ENCODE data around the gene GPR153.

GPR153 gene

GRCh38 chr1:6286266-6286665 lies 25.4 kb upstream of the GPR153 start:
- DNase-seq (no peak), ATAC-seq (no peak)

- DNase-seq, result no peak
- ATAC-seq, result no peak
Measured at GRCh38 chr1:6285336-6285735, 24.4 kb upstream of the GPR153 start.

- DNase-seq (no peak), ATAC-seq (no peak)
Measured at GRCh38 chr1:6282577-6283270, 21.8 kb upstream of the GPR153 start.

DNA sequence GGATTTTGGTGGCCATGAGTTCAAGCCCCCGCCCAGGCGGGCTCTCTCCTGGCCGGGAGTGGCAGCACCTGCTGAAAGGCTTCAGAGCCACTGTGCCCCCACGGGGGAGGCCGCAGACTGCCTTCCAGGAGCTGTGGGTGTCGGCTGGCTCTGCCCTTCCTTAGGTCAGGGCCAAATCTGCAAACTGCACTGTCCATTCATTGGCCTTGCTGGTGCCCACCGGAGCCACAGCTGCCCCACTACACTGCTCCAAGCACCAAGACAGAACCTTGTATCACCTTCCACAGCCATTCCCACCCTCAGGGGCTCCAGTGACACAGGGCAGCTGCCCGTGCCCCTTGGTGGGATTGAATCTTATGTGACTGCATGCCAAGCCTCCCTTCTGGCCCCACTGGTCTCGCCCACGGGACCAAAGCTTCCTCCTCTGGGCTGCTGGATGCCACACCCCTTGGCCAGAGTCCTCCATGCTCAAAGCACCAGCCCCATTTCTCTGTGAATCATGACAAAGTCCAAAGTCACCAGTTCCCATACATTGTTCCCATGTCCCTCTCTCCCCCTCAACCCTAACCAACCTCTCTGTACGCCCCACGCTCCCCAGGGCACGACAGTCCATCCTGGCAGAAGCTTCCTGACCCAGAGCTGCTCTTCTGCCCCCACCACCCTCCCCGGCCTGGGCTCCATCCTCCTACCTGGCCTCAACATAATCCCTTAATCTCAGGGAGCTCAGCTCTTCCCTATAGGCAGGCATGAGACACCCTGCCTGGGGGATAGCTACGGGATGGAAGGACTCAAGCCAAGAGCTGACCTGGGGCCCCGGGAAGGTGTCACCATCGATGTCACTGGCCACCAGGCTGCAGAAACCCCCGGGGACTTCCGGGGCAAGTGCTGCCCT lies 20.9 kb upstream of the GPR153 start:
- no peak for ATAC-seq
- no peak for DNase-seq

- no peak for ATAC-seq
- no peak for DNase-seq
Measured at GRCh38 chr1:6280761-6281451, 20.0 kb upstream of the GPR153 start.

DNA sequence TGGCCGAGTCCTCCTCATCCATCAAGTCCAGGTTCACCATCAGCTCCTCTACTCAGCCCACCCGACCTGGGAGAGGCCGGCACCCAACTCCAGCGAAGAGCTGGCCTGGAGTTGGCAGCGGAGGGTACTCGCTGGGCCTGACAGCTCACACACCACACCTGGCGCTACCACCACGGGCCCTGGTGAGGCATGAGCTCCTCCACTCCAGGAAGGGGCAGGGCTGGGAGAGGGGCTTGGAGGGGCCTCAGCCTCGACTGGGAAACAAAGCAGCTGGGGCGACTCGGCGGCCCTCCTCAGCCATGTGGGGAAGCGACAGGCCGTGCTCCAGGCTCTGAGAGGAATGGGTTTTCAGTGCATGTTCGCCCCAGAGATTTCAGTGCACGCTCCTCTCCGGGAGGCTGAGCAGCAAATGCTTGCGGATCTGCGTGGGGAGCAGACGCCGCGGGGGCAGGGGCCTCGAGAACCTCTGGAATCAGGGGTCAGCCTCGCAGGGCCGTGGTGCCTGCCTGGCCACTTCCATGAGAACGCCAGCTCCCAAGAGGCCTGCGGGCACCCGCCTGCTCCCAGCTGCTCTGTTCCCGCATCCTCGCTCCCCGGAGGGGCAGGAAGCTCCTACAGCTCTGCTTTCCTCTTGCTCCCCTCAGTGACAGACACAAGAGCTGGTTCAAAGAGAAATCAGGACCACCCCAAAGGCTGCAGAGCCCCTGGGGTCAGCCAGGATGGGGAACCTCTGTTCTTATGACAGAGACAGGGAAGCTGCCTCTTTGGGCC lies 18.9 kb upstream of the GPR153 start:
- DNase-seq, result no peak
- ATAC-seq, result no peak

DNA sequence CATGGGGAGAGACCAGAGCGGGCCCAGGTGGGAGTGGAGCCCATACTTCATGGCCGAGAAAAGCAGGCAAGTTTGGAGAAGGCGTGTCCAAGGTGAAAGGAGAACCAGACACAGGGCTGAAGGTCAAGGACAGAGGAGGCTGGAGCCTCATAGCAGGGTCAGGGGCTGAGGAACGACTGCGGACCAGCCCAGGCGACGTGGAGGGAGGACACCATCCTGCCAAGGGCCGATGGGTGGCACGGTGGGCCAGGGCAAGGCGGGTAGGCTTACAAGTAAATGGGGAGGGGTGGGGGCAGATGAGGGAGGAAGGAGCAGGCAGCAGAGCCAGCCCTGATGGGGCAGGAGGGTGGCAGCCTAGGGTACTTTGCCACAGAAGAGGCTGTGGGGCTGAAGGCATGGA lies 18.2 kb upstream of the GPR153 start:
- no peak for DNase-seq
- ATAC-seq, result no peak

- DNase-seq (no peak), ATAC-seq (no peak)
Measured at GRCh38 chr1:6278263-6278662, 17.4 kb upstream of the GPR153 start.

GRCh38 chr1:6276811-6277555 lies 16.1 kb upstream of the GPR153 start:
- no peak for ATAC-seq

GRCh38 chr1:6275826-6276782 lies 15.2 kb upstream of the GPR153 start:
- ATAC-seq, result no peak
- DNase-seq, result no peak

More at GRCh38 chr1:6276811-6277555, 16.1 kb upstream of the GPR153 start:
- DNase-seq, result no peak

- no peak for DNase-seq
- ATAC-seq, result no peak
Measured at GRCh38 chr1:6274622-6275139, 13.8 kb upstream of the GPR153 start.

DNA sequence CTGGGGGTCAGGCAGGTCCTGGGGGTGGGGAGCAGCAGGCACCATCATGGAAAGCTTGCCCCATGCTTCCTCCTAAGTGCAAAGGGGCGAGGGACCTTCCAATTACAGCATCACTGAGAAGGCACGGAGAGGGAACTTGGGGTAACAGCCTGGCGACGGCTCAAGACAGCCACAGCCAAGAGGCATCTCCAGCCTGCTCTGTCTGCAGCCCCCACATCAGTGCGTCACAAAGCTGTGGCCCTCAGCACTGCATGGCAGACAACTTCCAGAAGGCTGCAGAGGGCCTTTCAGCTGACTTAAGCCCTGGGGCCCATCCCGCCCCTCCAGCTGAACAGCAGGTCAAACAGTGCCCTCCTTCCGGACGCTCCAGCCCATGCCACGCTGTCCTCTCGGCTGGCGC lies 13.2 kb upstream of the GPR153 start:
- no peak for DNase-seq
- ATAC-seq, result no peak

DNA sequence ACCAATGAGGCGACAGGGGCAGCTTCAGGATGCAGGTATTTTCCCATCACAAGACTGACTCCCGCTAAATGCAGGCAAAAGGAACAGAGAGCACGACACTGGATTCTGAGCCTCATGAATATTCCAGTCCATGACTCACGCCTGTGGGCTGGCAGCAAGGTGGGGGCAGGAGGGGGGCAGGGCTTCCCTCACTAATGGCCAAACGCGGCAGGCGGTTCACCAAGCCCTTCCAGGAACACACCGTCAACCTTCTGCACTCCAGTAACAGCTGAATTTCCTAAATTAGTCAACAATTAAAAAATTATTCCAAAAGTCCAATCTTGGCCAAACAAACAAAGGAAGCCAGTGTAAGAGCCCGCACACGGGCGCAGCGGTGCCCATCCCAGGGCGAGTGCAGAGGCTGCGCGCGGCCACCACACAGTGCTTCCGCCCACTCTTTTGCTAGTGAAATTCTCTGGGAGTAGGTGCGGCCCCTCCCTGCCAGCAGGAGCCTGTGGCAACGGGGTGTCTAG lies 12.5 kb upstream of the GPR153 start:
- no peak for DNase-seq

DNA sequence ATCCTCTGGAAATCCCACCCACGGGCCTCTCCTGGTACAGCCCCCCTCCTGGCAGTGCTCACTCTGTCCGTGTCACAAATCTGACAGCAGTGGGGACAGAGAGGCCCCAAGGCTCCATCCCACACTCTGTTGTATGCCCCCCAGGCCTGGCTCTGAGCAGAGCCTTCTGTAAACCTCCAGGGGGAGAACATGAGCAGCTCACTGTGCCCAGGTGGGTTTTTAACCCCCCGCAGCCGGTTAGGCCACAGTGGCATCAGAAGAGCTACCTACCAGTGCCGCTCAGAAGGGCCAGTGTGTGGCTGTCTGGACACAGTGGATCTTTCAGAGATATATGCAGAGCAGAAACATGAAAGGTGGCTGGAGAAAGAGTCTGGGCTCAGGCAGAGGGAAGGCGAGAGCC lies 12.0 kb upstream of the GPR153 start:
- DNase-seq, result no peak

More for the DNA sequence above, 12.5 kb upstream of the GPR153 start:
- ATAC-seq, result no peak

GRCh38 chr1:6272452-6272851 lies 11.6 kb upstream of the GPR153 start:
- DNase-seq (no peak), ATAC-seq (no peak)

More for the DNA sequence above, 12.0 kb upstream of the GPR153 start:
- no peak for ATAC-seq

- DNase-seq (no peak), ATAC-seq (no peak)
Measured at GRCh38 chr1:6271554-6271953, 10.7 kb upstream of the GPR153 start.

- ATAC-seq (no peak), DNase-seq (no peak)
Measured at GRCh38 chr1:6271006-6271405, 10.1 kb upstream of the GPR153 start.

GRCh38 chr1:6270401-6270800 lies 9.5 kb upstream of the GPR153 start:
- no peak for ATAC-seq
- no peak for DNase-seq

DNA sequence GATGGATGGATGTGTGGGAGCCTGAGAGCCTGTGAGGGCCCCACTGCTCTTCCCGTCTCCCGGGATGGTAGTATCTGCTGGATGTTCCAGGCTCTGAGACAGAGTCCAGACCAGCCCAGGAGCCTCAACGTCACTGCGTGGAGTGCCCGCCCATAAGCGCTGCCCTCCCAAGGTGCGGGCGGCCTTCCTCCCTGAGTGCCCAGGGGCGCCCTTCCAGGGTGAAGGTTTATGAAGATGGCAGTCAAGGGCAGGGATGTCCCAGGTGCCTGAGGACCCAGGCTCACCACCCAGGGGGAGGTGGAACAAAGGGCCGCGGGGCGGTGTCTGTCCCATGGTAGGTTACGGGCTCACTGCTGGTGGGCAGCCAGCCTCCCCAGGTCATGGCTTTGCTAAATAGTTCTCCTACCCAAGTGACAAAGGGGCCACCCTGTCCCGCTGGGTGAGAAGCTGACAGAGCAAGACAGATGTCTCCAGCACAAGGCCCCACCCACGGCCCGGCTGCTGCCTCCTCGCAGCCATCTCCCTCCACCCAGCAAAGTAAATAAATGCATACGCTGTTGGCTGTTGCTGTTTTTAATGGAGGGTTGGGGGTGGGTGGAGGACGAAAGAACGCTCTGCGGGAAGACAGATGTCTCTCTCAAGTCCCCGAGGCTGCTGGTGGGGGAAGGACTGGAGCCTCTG lies 9.0 kb upstream of the GPR153 start:
- no peak for DNase-seq
- ATAC-seq, result no peak

Measured in stimulated activated naive CD8-positive, alpha-beta T cell treated with anti-CD3 and anti-CD28 coated beads, Interleukin-15, Interleukin-2, amounts not matched to agents 100 U/mL and 50 U/mL, for 24 hours (primary cell).